OCI-LY1 (cell line): ENCODE results near the gene TMEM131.

Source experiments
- CTCF ChIP-seq: fragments of 200-600 bp; sonication (generic), shearing (Covaris generic); IDR thresholded peaks from 2 replicates; pipeline ENCODE4 v1.5.1; 2017; ENCODE audit warnings: mild to moderate bottlenecking, antibody characterized with exemption, low read length, moderate library complexity, mixed read lengths
- EZH2 ChIP-seq: fragments of 200-600 bp; sonication (generic), shearing (Covaris generic); IDR thresholded peaks from 2 replicates; pipeline ENCODE4 v1.8.0; 2017; ENCODE audit warnings: borderline replicate concordance, mixed run types, mild to moderate bottlenecking, antibody characterized with exemption, low read length, moderate library complexity, mixed read lengths

GRCh38 chr2:98028931-98029717 is 33.4 kb upstream of the TMEM131 start:
- TF ChIP-seq CTCF (no peak), EZH2 (no peak)
